HuH-7.5 (cell line): ENCODE data around the gene IPCEF1.
"Not testable (repeated sequence)": the region's sequence is repeated elsewhere in the genome, so short reads cannot be mapped to it uniquely, and the experiment has no call there.

Source experiments
- DNase-seq: peaks from one replicate; pipeline ENCODE4 v3.0.0; 2011; ENCODE audit warnings: low spot score

The IPCEF1 gene

GRCh38 chr6:154334147-154334546, 22.5 kb downstream of the IPCEF1 start:
- DNase-seq: not testable (repeated sequence)

- no peak for DNase-seq
These were observed 24.9 kb downstream of the IPCEF1 start for GRCh38 chr6:154331750-154332149.

GRCh38 chr6:154329350-154330170, 27.0 kb downstream of the IPCEF1 start:
- no peak for DNase-seq

- DNase-seq: not testable (repeated sequence)
These were observed 29.3 kb downstream of the IPCEF1 start for GRCh38 chr6:154327313-154327712.

- no peak for DNase-seq
These were observed 31.5 kb downstream of the IPCEF1 start for GRCh38 chr6:154325142-154325541.

- DNase-seq: no peak
These were observed 36.4 kb downstream of the IPCEF1 start for GRCh38 chr6:154320181-154320580.

- no peak for DNase-seq
These were observed 37.3 kb downstream of the IPCEF1 start for GRCh38 chr6:154319231-154319858.

- DNase-seq: no peak
These were observed 37.9 kb downstream of the IPCEF1 start for GRCh38 chr6:154318721-154319120.

- no peak for DNase-seq
These were observed 40.5 kb downstream of the IPCEF1 start for GRCh38 chr6:154316131-154316530.

- no peak for DNase-seq
These were observed 42.5 kb downstream of the IPCEF1 start for GRCh38 chr6:154314084-154314483.

GRCh38 chr6:154308986-154309385, 47.6 kb downstream of the IPCEF1 start:
- DNase-seq: no peak

GRCh38 chr6:154307696-154308425, 48.7 kb downstream of the IPCEF1 start:
- no peak for DNase-seq

- not testable (repeated sequence) for DNase-seq
These were observed 49.5 kb downstream of the IPCEF1 start for GRCh38 chr6:154307147-154307546.

- DNase-seq: no peak
These were observed 49.9 kb downstream of the IPCEF1 start for GRCh38 chr6:154306696-154307095.

- DNase-seq: no peak
These were observed 52.4 kb downstream of the IPCEF1 start for GRCh38 chr6:154304191-154304590.

- not testable (repeated sequence) for DNase-seq
These were observed 53.0 kb downstream of the IPCEF1 start for GRCh38 chr6:154303642-154304041.

- DNase-seq: no peak
These were observed 54.5 kb downstream of the IPCEF1 start for GRCh38 chr6:154301839-154302752.

- DNase-seq: no peak
These were observed 55.4 kb downstream of the IPCEF1 start for GRCh38 chr6:154301086-154301625.

GRCh38 chr6:154298297-154298696, 58.3 kb downstream of the IPCEF1 start:
- no peak for DNase-seq

GRCh38 chr6:154297721-154298120, 58.9 kb downstream of the IPCEF1 start:
- DNase-seq: no peak

GRCh38 chr6:154297210-154297609, 59.4 kb downstream of the IPCEF1 start:
- DNase-seq: no peak
